ENCODE results near the gene MAN1A1.

DNA sequence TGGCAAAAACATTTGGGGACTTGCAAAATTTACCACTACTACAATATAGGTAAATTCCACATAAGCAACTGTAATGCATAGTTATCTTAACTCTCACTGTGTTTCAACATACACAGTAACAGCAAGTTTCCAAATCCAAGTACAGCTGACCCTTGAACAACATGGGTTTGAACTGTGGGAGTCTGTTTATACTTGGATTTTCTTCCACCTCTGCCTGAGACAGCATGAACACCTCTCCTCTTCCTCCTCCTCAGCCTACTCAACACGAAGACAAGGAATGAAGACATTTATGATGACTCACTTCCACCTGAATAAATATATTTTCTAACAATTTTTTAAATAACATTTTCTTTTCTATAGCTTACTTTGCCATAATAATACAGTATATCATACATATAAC lies 25.6 kb downstream of the MAN1A1 start:
- TF ChIP-seq, protein P1, sequence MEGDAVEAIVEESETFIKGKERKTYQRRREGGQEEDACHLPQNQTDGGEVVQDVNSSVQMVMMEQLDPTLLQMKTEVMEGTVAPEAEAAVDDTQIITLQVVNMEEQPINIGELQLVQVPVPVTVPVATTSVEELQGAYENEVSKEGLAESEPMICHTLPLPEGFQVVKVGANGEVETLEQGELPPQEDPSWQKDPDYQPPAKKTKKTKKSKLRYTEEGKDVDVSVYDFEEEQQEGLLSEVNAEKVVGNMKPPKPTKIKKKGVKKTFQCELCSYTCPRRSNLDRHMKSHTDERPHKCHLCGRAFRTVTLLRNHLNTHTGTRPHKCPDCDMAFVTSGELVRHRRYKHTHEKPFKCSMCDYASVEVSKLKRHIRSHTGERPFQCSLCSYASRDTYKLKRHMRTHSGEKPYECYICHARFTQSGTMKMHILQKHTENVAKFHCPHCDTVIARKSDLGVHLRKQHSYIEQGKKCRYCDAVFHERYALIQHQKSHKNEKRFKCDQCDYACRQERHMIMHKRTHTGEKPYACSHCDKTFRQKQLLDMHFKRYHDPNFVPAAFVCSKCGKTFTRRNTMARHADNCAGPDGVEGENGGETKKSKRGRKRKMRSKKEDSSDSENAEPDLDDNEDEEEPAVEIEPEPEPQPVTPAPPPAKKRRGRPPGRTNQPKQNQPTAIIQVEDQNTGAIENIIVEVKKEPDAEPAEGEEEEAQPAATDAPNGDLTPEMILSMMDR (conservative IDR thresholded peaks at IDR 0.05; ENCODE audit: low read depth, low read length), result no peak
- no peak for TF ChIP-seq EZH2 (IDR thresholded peaks at IDR 0.05; ENCODE audit: borderline replicate concordance, low read depth, low read length, poor library complexity, severe bottlenecking)

All from A673 (cell line).